HepG2 (cell line): ENCODE data around the gene ERBB3. TPM values are rescaled to one million over a fixed set of nuclear protein-coding genes. Genes with fewer than 3 reads are reported as not detected.

Experiments
- CHD4 ChIP-seq: fragments of 200-600 bp; sonication (generic); IDR thresholded peaks from 2 replicates; pipeline ENCODE4 v1.7.0; 2017; ENCODE audit warnings: mild to moderate bottlenecking, low read length, borderline replicate concordance
- GABPA ChIP-seq, 2 experiments: IDR thresholded peaks; 2 replicates each; pipeline ENCODE4 v1.6.1; 2011 to 2016; ENCODE audit warnings: low read depth in 2 of 2, low read length in 1 of 2, missing biosample characterization in 1 of 2, missing genetic modification characterization in 1 of 2
- GFI1 ChIP-seq: sonication (generic); formaldehyde crosslinking; IDR thresholded peaks from 2 replicates; pipeline ENCODE4 v1.5.0; 2020; ENCODE audit warnings: missing genetic modification reagents, mild to moderate bottlenecking, borderline replicate concordance
- HMG20B ChIP-seq: conservative IDR thresholded peaks from 2 replicates; pipeline ENCODE4 v1.6.1; 2016; ENCODE audit warnings: missing genetic modification reagents, missing compliant biosample characterization
- HNRNPH1 ChIP-seq: fragments of 200-400 bp; formaldehyde crosslinking; optimal IDR thresholded peaks from 2 replicates; pipeline ENCODE3; 2017; ENCODE audit warnings: mild to moderate bottlenecking, low read depth, low read length
- KDM4B ChIP-seq: sonication (generic); formaldehyde crosslinking; IDR thresholded peaks from 2 replicates; pipeline ENCODE4 v1.4.0; 2020; ENCODE audit warnings: missing genetic modification reagents
- MEF2D ChIP-seq: sonication (generic); formaldehyde crosslinking; IDR thresholded peaks from 2 replicates; pipeline ENCODE4 v1.5.1; 2020; ENCODE audit warnings: mild to moderate bottlenecking, missing genetic modification reagents
- NR2F6 ChIP-seq, 2 experiments: IDR thresholded peaks; 2 replicates each; pipeline ENCODE4 v1.6.1; 2016; ENCODE audit warnings: antibody characterized with exemption in 1 of 2, mild to moderate bottlenecking in 1 of 2
- RBFOX2 ChIP-seq: fragments of 200-400 bp; formaldehyde crosslinking; IDR thresholded peaks from 2 replicates; pipeline ENCODE4 v1.6.1; 2017; ENCODE audit warnings: low read depth, mild to moderate bottlenecking, low read length
- SMARCE1 ChIP-seq: fragments of 450-650 bp; IDR thresholded peaks from 2 replicates; pipeline ENCODE4 v1.6.1; 2017; ENCODE audit warnings: borderline replicate concordance
- STAG1 ChIP-seq: sonication (generic); formaldehyde crosslinking; IDR thresholded peaks from 2 replicates; pipeline ENCODE4 v1.4.0; 2020; ENCODE audit warnings: missing genetic modification reagents
- U2AF2 ChIP-seq: fragments of 200-400 bp; formaldehyde crosslinking; IDR thresholded peaks from 2 replicates; pipeline ENCODE4 v1.6.1; 2017; ENCODE audit warnings: low read depth, mild to moderate bottlenecking, low read length
- ZBTB21 ChIP-seq: sonication (generic); formaldehyde crosslinking; IDR thresholded peaks from 2 replicates; pipeline ENCODE4 v1.4.0; 2020; ENCODE audit warnings: missing genetic modification reagents
- ZNF253 ChIP-seq: sonication (generic); formaldehyde crosslinking; IDR thresholded peaks from 2 replicates; pipeline ENCODE4 v1.8.0; 2022; ENCODE audit warnings: mild to moderate bottlenecking, missing genetic modification reagents, borderline replicate concordance
- ZNF484 ChIP-seq: sonication (generic); formaldehyde crosslinking; IDR thresholded peaks from 2 replicates; pipeline ENCODE4 v1.5.1; 2020; ENCODE audit warnings: mild to moderate bottlenecking, low read depth, missing genetic modification reagents, borderline replicate concordance
- polyA plus RNA-seq, 8 experiments: library from polyadenylated mRNA; depleted of rRNA in 3 of 8; stranded (reverse) in 7 of 8; unstranded in 1 of 8; fragments of >200 nt; fragmentation: Illumina TruSeq in 4 of 8; extraction: Trizol in 4 of 8; gene quantifications; 2 replicates each; pipeline versions ENCODE4 v1.2.1 to v1.2.3, GENCODE V29; 2011 to 2016; ENCODE audit warnings: low read depth in 4 of 8, missing spikeins in 1 of 8, mixed read lengths in 1 of 8; ENCODE audit not compliant: insufficient read depth in 1 of 8
- total RNA-seq, 5 experiments: library from RNA; depleted of rRNA; stranded (reverse); fragments of >200 nt; fragmentation: Illumina TruSeq; extraction: Trizol; gene quantifications; 2 replicates each; pipeline ENCODE4 v1.2.3, GENCODE V29; 2016; ENCODE audit warnings: low read depth in 1 of 5
- TF ChIP-seq, protein P1 (sequence below): sonication (generic); formaldehyde crosslinking; IDR thresholded peaks from 2 replicates; pipeline ENCODE4 v1.5.1; 2020; ENCODE audit warnings: missing genetic modification reagents, mild to moderate bottlenecking, borderline replicate concordance
- TF ChIP-seq, protein P2 (sequence below): conservative IDR thresholded peaks from 2 replicates; pipeline ENCODE4 v1.6.1; 2018; ENCODE audit warnings: missing genetic modification reagents
- TF ChIP-seq, protein P3 (sequence below): sonication (generic); formaldehyde crosslinking; IDR thresholded peaks from 2 replicates; pipeline ENCODE4 v1.8.1; 2023; ENCODE audit warnings: mild to moderate bottlenecking, missing genetic modification reagents
- TF ChIP-seq, protein P4 (sequence below): sonication (generic); formaldehyde crosslinking; IDR thresholded peaks from 2 replicates; pipeline ENCODE4 v1.5.0; 2020; ENCODE audit warnings: mild to moderate bottlenecking, missing genetic modification reagents, borderline replicate concordance
- TF ChIP-seq, protein P5 (sequence below): sonication (generic); formaldehyde crosslinking; IDR thresholded peaks from 2 replicates; pipeline ENCODE4 v1.4.0; 2020; ENCODE audit warnings: mild to moderate bottlenecking, low read depth, missing genetic modification reagents
- TF ChIP-seq, protein P6 (sequence below): sonication (generic); formaldehyde crosslinking; IDR thresholded peaks from 2 replicates; pipeline ENCODE4 v1.4.0; 2020; ENCODE audit warnings: missing genetic modification reagents

ERBB3 gene
- total and polyA plus RNA-seq, 2 of the 13 experiments (the other 11 are each of a cell fraction or from before 2014, with no cell fraction given), result 93.6 to 358 TPM

DNA sequence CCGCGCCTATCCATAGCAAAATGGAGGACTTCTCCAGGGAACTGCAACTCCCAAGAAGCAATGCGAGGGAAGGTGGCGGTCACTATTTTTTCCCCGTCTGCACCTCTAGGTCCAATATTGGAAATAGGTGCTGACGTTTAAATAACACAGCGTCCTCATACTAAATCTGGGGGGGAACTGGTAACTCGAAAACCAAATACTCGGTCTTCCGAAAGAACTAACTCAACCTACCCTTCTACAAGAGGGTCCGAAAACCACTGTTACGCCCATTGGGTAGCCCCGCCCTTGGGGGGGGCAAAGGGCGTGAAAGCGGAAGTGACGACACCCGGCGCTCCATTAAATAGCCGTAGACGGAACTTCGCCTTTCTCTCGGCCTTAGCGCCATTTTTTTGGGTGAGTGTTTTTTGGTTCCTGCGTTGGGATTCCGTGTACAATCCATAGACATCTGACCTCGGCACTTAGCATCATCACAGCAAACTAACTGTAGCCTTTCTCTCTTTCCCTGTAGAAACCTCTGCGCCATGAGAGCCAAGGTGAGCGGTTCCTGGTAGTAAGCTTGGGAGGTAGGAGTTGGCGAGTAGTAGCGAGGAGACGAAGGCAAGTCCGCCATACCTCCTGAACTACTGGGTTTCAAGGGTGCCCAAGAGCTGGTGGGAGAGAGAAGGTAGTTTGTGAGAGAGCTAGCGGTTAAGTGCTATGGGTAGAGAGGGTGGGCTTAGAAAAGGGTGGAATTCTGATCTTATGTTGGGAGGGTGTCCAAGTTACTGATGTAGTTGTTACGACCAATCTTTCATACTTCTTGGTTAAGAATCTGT, 36.5 kb downstream of the ERBB3 start, which contains the start of gene RPL41 (continued):
- TF ChIP-seq SMARCE1, result no peak
- TF ChIP-seq NR2F6 (IDR thresholded peaks at IDR 0.05), result peak; percentile 29; the same call in 1 of the 2 replicates
- TF ChIP-seq NR2F6 (CRISPR knock-in tag; IDR thresholded peaks at IDR 0.05), result peak; percentile 33; the same call in 1 of the 2 replicates
- no peak for TF ChIP-seq CHD4
- peak; percentile 77 for TF ChIP-seq RBFOX2
- TF ChIP-seq, protein P1, sequence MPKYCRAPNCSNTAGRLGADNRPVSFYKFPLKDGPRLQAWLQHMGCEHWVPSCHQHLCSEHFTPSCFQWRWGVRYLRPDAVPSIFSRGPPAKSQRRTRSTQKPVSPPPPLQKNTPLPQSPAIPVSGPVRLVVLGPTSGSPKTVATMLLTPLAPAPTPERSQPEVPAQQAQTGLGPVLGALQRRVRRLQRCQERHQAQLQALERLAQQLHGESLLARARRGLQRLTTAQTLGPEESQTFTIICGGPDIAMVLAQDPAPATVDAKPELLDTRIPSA (CRISPR knock-in tag), result no peak
- TF ChIP-seq, protein P2, sequence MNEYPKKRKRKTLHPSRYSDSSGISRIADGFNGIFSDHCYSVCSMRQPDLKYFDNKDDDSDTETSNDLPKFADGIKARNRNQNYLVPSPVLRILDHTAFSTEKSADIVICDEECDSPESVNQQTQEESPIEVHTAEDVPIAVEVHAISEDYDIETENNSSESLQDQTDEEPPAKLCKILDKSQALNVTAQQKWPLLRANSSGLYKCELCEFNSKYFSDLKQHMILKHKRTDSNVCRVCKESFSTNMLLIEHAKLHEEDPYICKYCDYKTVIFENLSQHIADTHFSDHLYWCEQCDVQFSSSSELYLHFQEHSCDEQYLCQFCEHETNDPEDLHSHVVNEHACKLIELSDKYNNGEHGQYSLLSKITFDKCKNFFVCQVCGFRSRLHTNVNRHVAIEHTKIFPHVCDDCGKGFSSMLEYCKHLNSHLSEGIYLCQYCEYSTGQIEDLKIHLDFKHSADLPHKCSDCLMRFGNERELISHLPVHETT (CRISPR knock-in tag), result 0 out of 2 replicates have a peak, but pooled peaks have one; percentile 59
- TF ChIP-seq GABPA (IDR thresholded peaks at IDR 0.05; ENCODE audit: low read depth, low read length), result peak; percentile 68
- peak; percentile 96 for TF ChIP-seq GABPA (CRISPR knock-in tag; IDR thresholded peaks at IDR 0.05; ENCODE audit: low read depth)
- TF ChIP-seq ZNF253, result no peak
- TF ChIP-seq STAG1 (CRISPR knock-in tag), result no peak; the same call in 1 of the 2 replicates
- TF ChIP-seq U2AF2, result no peak
- TF ChIP-seq, protein P3, sequence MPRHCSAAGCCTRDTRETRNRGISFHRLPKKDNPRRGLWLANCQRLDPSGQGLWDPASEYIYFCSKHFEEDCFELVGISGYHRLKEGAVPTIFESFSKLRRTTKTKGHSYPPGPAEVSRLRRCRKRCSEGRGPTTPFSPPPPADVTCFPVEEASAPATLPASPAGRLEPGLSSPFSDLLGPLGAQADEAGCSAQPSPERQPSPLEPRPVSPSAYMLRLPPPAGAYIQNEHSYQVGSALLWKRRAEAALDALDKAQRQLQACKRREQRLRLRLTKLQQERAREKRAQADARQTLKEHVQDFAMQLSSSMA (CRISPR knock-in tag), result no peak
- TF ChIP-seq HNRNPH1, result no peak
- TF ChIP-seq KDM4B (CRISPR knock-in tag), result 0 out of 2 replicates have a peak, but pooled peaks have one; percentile 54
- TF ChIP-seq MEF2D (CRISPR knock-in tag), result peak; percentile 83; the same call in 1 of the 2 replicates
- peak; percentile 20; the same call in 1 of the 2 replicates for TF ChIP-seq ZNF484 (CRISPR knock-in tag)
- peak; percentile 76 for TF ChIP-seq ZBTB21
- TF ChIP-seq HMG20B (CRISPR knock-in tag), result peak; percentile 38; the same call in 1 of the 2 replicates
- TF ChIP-seq, protein P4, sequence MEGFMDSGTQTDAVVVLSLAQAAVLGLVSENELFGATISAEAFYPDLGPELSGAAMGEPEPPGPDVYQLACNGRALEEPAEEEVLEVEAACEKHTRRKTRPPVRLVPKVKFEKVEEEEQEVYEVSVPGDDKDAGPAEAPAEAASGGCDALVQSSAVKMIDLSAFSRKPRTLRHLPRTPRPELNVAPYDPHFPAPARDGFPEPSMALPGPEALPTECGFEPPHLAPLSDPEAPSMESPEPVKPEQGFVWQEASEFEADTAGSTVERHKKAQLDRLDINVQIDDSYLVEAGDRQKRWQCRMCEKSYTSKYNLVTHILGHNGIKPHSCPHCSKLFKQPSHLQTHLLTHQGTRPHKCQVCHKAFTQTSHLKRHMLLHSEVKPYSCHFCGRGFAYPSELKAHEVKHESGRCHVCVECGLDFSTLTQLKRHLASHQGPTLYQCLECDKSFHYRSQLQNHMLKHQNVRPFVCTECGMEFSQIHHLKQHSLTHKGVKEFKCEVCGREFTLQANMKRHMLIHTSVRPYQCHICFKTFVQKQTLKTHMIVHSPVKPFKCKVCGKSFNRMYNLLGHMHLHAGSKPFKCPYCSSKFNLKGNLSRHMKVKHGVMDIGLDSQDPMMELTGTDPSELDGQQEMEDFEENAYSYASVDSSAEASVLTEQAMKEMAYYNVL (CRISPR knock-in tag), result no peak; the same call in 1 of the 2 replicates
- TF ChIP-seq, protein P5, sequence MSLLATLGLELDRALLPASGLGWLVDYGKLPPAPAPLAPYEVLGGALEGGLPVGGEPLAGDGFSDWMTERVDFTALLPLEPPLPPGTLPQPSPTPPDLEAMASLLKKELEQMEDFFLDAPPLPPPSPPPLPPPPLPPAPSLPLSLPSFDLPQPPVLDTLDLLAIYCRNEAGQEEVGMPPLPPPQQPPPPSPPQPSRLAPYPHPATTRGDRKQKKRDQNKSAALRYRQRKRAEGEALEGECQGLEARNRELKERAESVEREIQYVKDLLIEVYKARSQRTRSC, result peak; percentile 89; the same call in 1 of the 2 replicates
- peak; percentile 26; the same call in 1 of the 2 replicates for TF ChIP-seq GFI1 (CRISPR knock-in tag)
- TF ChIP-seq, protein P6, sequence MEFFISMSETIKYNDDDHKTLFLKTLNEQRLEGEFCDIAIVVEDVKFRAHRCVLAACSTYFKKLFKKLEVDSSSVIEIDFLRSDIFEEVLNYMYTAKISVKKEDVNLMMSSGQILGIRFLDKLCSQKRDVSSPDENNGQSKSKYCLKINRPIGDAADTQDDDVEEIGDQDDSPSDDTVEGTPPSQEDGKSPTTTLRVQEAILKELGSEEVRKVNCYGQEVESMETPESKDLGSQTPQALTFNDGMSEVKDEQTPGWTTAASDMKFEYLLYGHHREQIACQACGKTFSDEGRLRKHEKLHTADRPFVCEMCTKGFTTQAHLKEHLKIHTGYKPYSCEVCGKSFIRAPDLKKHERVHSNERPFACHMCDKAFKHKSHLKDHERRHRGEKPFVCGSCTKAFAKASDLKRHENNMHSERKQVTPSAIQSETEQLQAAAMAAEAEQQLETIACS, result no peak
